Astrocyte of the spinal cord (primary cell): Measurements from ENCODE around the gene SUGCT.
A peak's percentile ranks its signal among the peaks of the same experiment; 100 is the strongest.

Source experiments
- DNase-seq: peaks from one replicate; pipeline ENCODE4 v3.0.0; 2011; ENCODE audit warnings: low read depth, low spot score
- H3K4me3 ChIP-seq: 2 replicates; pipeline ENCODE4 v1.5.1; 2011; ENCODE audit warnings: low read depth, mild to moderate bottlenecking, low read length, moderate library complexity
- in situ Hi-C: cut with HindIII; loops from 2 replicates; pipeline ENCODE4 v1.10.0; 2017; ENCODE audit warnings: low sequenced_read_pairs
- TF ChIP-seq, protein P1 (sequence below): IDR thresholded peaks from 2 replicates; pipeline ENCODE4 v1.5.1; 2012; ENCODE audit warnings: low read depth, mild to moderate bottlenecking, low read length, inconsistent platforms

SUGCT gene

DNA sequence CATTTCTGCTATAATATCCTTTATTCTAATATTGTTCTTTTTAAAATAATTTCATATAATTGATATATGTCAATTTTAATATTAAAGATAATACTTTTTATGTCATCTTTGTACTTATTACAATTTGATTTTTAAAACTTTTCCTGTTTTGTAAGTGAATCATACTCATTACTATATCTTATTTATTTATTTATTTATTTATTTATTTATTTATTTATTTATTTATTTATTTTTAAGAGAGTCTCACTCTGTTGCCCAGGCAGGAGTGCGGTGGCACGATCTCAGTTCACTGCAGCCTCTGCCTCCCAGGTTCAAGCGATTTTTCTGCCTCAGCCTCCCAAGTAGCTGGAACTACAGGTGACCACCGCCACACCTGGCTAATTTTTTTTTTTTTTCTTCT, 215.3 kb downstream of the SUGCT start:
- no peak for DNase-seq
- TF ChIP-seq, protein P1, sequence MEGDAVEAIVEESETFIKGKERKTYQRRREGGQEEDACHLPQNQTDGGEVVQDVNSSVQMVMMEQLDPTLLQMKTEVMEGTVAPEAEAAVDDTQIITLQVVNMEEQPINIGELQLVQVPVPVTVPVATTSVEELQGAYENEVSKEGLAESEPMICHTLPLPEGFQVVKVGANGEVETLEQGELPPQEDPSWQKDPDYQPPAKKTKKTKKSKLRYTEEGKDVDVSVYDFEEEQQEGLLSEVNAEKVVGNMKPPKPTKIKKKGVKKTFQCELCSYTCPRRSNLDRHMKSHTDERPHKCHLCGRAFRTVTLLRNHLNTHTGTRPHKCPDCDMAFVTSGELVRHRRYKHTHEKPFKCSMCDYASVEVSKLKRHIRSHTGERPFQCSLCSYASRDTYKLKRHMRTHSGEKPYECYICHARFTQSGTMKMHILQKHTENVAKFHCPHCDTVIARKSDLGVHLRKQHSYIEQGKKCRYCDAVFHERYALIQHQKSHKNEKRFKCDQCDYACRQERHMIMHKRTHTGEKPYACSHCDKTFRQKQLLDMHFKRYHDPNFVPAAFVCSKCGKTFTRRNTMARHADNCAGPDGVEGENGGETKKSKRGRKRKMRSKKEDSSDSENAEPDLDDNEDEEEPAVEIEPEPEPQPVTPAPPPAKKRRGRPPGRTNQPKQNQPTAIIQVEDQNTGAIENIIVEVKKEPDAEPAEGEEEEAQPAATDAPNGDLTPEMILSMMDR, result no peak
- H3K4me3 ChIP-seq, result no peak overlapping the region
- in situ Hi-C loops, result no loop called here

DNA sequence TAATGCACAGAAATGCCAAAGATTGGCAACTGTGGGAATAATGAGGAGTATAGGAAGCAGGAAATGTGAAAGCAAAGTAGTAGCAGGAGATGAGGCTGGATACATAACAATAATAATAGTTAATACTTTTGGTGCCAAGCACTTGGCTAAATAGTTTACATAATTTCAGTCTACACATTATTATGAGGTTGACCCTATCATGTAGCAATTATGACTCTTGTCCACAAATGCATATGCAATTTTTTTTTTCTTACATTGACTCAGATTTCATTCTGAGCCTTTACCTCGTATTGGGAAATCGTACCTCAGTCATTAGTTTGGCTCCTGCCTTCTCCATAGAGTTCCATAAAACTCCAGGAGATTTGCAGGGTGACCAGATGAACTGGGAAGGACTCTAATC, 219.9 kb downstream of the SUGCT start:
- in situ Hi-C loops, result no loop called here
- H3K4me3 ChIP-seq, result no peak overlapping the region
- no peak for DNase-seq
- TF ChIP-seq, protein P1, result no peak

DNA sequence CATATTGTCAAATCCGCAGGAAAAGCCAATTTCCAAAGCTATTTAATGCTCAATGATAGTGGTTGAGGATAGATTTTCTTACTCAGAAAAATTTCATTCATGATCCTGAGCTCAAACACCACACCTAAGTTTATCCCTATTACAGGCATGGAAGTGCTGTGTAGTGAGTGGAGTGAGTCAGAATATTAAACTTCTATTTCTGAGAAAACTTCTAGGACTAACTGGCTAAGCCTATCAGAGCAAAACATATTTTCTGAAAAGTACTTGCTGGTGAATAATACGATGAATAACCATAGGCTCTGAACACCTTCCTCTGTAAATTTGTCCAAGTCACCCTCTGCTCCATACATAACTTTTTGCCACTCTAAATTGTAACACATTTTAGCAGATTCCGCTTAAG, 221.5 kb downstream of the SUGCT start:
- TF ChIP-seq, protein P1, result no peak
- in situ Hi-C loops, result no loop called here
- DNase-seq, result peak; percentile 31
- H3K4me3 ChIP-seq, result no peak overlapping the region

DNA sequence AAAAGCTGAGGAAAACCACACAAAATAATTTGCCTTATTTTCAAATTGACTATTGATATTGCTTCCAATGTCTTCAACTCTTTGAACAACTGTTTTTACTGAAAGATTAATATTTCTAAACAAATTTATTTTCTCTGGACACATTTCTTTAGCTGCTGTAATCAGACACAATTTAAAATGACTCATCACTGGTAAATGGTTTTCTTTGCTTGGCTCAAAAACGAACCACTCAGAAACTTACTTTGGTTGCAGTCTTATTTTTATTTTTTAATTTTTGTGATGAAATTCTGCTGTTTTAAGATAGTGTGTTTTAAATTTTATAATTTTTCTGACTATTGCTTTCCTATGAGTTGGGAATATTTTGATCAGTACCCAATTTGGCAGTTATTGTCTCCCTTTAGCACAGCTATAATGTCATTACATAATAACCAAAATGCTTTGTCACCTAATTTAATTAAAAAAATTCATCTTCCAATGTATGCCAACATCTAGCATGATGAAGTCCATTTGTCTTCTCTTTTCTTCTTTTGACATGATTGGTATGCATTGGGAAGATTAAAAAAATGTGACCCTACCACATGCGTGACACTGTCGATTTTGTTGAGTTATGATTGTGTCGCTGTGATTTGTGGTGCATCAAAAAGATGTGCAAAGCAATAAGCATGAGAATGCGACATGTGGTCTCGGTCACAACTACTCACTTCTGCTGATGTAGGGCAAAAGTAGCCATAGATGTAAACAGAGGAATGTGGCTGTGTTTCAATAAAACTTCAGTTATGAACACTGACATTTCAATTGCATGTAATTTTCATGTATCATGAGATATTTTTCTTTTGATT, 222.3 kb downstream of the SUGCT start:
- no peak overlapping the region for H3K4me3 ChIP-seq
- peak; percentile 45 for DNase-seq
- TF ChIP-seq, protein P1, result no peak
- in situ Hi-C loops, result no loop called here

DNA sequence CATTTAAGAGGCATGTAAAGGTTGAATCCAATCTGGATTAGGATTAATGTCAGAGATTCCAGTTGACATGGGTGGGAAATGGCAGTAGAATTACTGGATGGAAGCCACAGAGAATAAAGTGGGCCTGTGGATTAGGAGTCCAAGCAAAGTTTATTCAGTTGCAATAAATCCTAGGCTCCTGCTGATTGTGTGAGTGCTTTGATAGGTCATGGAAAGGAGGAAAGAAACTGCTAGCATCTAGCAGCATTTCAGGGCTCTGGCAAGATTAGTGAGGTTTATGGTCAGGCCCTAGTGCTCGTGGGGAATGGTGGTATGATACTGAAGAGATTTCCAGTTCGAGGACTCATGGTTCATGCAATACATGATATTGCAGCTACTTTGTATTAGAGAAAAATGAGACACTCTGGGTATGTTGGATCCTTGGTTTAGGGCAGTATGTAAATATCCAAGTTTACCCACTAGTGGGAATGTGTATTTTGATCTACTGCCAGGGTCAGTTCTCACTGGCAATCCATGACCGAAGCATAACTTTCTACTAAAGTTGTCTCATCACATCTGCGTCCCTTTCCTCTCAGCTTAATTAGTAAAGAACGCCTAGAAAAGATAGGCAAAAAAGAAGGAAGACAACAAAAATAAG, 235.0 kb downstream of the SUGCT start:
- no peak for DNase-seq
- TF ChIP-seq, protein P1, result no peak
- H3K4me3 ChIP-seq, result no peak overlapping the region
- in situ Hi-C loops, result no loop called here

DNA sequence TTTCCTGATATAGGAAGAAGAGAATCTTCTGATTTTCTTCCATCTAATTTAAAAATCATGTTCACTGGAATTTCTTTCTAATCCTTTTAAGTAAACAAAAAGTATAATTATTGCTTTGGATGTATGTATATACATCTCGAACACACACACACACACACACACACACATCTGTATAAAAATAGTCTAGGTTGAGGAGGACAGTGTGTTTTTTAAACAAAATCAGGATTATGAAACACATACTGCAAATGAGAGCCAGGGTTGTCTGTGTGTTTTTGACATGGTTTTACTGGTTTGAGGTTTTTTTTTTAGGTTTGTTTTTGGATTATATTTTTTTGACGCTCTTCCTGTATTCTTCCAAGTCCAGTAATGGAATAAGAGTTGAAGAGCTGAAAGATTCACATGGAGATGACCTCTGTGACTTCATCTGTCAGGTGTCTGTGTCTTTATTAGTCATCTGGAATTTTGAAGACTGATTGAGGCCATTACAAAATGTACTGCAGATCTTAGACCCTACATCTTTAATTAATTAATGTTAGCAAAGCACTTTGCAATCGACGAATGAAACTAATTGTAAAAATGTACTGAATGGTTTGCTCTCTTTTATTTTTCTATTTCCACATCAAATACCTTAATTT, 237.1 kb downstream of the SUGCT start:
- in situ Hi-C loops, result no loop called here
- H3K4me3 ChIP-seq, result no peak overlapping the region
- DNase-seq, result no peak
- TF ChIP-seq, protein P1, result no peak
